ENCODE data around the gene ZNF827. TPM values are rescaled to one million over a fixed set of nuclear protein-coding genes. Genes with fewer than 3 reads are reported as not detected.

The ZNF827 gene
- polyA plus RNA-seq, 1 donor (not counting 4 experiments of a cell fraction or from before 2014, with no cell fraction given): 4.7 TPM

- Histone ChIP-seq H3K4me3 (ENCODE audit: control insufficient read depth in 2 of 3, extremely low read depth in 1 of 3, insufficient read depth in 2 of 3, low read depth in 1 of 3, low read length in 3 of 3) (no peak overlapping the region), H2AFZ (ENCODE audit: control insufficient read depth, low read length) (no peak overlapping the region), H3K9me3 (ENCODE audit: control insufficient read depth, low read depth, low read length) (no peaks in the 10 kb centered on the region), H3K36me3 (ENCODE audit: control insufficient read depth in 2 of 2, extremely low read depth in 1 of 2, insufficient read depth in 2 of 2, low read length in 2 of 2) (no peaks in the 10 kb centered on the region), H3K27ac (ENCODE audit: control insufficient read depth, insufficient read depth, low read length) (no peak overlapping the region), H3K9me1 (ENCODE audit: control insufficient read depth, extremely low read depth, insufficient read depth, low read length) (no peaks in the 10 kb centered on the region), H3K4me1 (ENCODE audit: control insufficient read depth, extremely low read depth, insufficient read depth, low read length) (no peaks in the 10 kb centered on the region), H3K4me2 (ENCODE audit: control insufficient read depth, extremely low read depth, insufficient read depth, low read depth, low read length) (no peak overlapping the region), H3K9ac (ENCODE audit: control insufficient read depth, extremely low read depth, insufficient read depth, low read length) (no peak overlapping the region), H3K27me3 (ENCODE audit: control insufficient read depth, extremely low read depth, insufficient read depth, low read length) (no peaks in the 10 kb centered on the region), H4K20me1 (ENCODE audit: control insufficient read depth, extremely low read depth, insufficient read depth, low read length) (no peaks in the 10 kb centered on the region), H3K79me2 (ENCODE audit: control insufficient read depth, insufficient read depth, low read length) (no peaks in the 10 kb centered on the region)
- no peak for TF ChIP-seq CTCF (optimal IDR thresholded peaks at IDR 0.05 in 1 of 3, IDR thresholded peaks at IDR 0.05 in 1 of 3, conservative IDR thresholded peaks at IDR 0.05 in 1 of 3; ENCODE audit: extremely low read depth in 1 of 3, insufficient read depth in 2 of 3, low read length in 3 of 3)
- TF ChIP-seq EZH2 (IDR thresholded peaks at IDR 0.05; ENCODE audit: low read length): no peak
- no peak for DNase-seq (ENCODE audit: low read depth, low spot score)
- dilution Hi-C loops (cut with MboI; ENCODE audit: extremely low pct_ligation_motif_present, low sequenced_read_pairs): no loop called here
- FAIRE-seq: no peak
These were observed 154.6 kb downstream of the ZNF827 start for GRCh38 chr4:145784036-145784435.

- TF ChIP-seq EZH2 (IDR thresholded peaks at IDR 0.05; ENCODE audit: low read length) (no peak), CTCF (optimal IDR thresholded peaks at IDR 0.05 in 1 of 3, IDR thresholded peaks at IDR 0.05 in 1 of 3, conservative IDR thresholded peaks at IDR 0.05 in 1 of 3; ENCODE audit: extremely low read depth in 1 of 3, insufficient read depth in 2 of 3, low read length in 3 of 3) (no peak)
- no peaks in the 10 kb centered on the region for H3K27me3 ChIP-seq (ENCODE audit: control insufficient read depth, extremely low read depth, insufficient read depth, low read length)
- DNase-seq (ENCODE audit: low read depth, low spot score) (no peak), FAIRE-seq (no peak)
- no peaks in the 10 kb centered on the region for H3K9me1 ChIP-seq (ENCODE audit: control insufficient read depth, extremely low read depth, insufficient read depth, low read length)
- H3K9ac ChIP-seq (ENCODE audit: control insufficient read depth, extremely low read depth, insufficient read depth, low read length): no peak overlapping the region
- no peaks in the 10 kb centered on the region for H3K4me1 ChIP-seq (ENCODE audit: control insufficient read depth, extremely low read depth, insufficient read depth, low read length)
- H3K9me3 ChIP-seq (ENCODE audit: control insufficient read depth, low read depth, low read length): no peaks in the 10 kb centered on the region
- H3K4me3 ChIP-seq (ENCODE audit: control insufficient read depth in 2 of 3, extremely low read depth in 1 of 3, insufficient read depth in 2 of 3, low read depth in 1 of 3, low read length in 3 of 3): no peak overlapping the region
- dilution Hi-C loops (cut with MboI; ENCODE audit: extremely low pct_ligation_motif_present, low sequenced_read_pairs): no loop called here
- no peaks in the 10 kb centered on the region for H4K20me1 ChIP-seq (ENCODE audit: control insufficient read depth, extremely low read depth, insufficient read depth, low read length)
- H2AFZ ChIP-seq (ENCODE audit: control insufficient read depth, low read length): no peak overlapping the region
- H3K4me2 ChIP-seq (ENCODE audit: control insufficient read depth, extremely low read depth, insufficient read depth, low read depth, low read length): no peak overlapping the region
- H3K79me2 ChIP-seq (ENCODE audit: control insufficient read depth, insufficient read depth, low read length): no peaks in the 10 kb centered on the region
- no peak overlapping the region for H3K27ac ChIP-seq (ENCODE audit: control insufficient read depth, insufficient read depth, low read length)
- H3K36me3 ChIP-seq (ENCODE audit: control insufficient read depth in 2 of 2, extremely low read depth in 1 of 2, insufficient read depth in 2 of 2, low read length in 2 of 2): no peaks in the 10 kb centered on the region
These were observed 155.9 kb downstream of the ZNF827 start for GRCh38 chr4:145782756-145783155.
